ENCODE measurements around the gene VEGFC.

The VEGFC gene

GRCh38 chr4:176680668-176681180, 112.0 kb downstream of the VEGFC start:
- no peak for DNase-seq (ENCODE audit: low read depth)

- no peak for DNase-seq (ENCODE audit: low read depth)
Observed at GRCh38 chr4:176676901-176677300, 115.8 kb downstream of the VEGFC start.

GRCh38 chr4:176675810-176676209, 116.9 kb downstream of the VEGFC start:
- no peak for DNase-seq (ENCODE audit: low read depth)

- no peak for DNase-seq (ENCODE audit: low read depth)
Observed at GRCh38 chr4:176671532-176671931, 121.2 kb downstream of the VEGFC start.

GRCh38 chr4:176668324-176668723, 124.4 kb downstream of the VEGFC start:
- no peak for DNase-seq (ENCODE audit: low read depth)

GRCh38 chr4:176664964-176665363, 127.8 kb downstream of the VEGFC start:
- DNase-seq (ENCODE audit: low read depth): no peak

GRCh38 chr4:176660561-176660960, 132.2 kb downstream of the VEGFC start:
- no peak for DNase-seq (ENCODE audit: low read depth)

GRCh38 chr4:176656108-176656507, 136.6 kb downstream of the VEGFC start:
- DNase-seq (ENCODE audit: low read depth): no peak

GRCh38 chr4:176654565-176655216, 138.0 kb downstream of the VEGFC start:
- DNase-seq (ENCODE audit: low read depth): no peak

- no peak for DNase-seq (ENCODE audit: low read depth)
Observed at GRCh38 chr4:176653401-176654220, 139.1 kb downstream of the VEGFC start.

- no peak for DNase-seq (ENCODE audit: low read depth)
Observed at GRCh38 chr4:176646311-176646710, 146.4 kb downstream of the VEGFC start.

- no peak for DNase-seq (ENCODE audit: low read depth)
Observed at GRCh38 chr4:176645246-176645960, 147.3 kb downstream of the VEGFC start.

GRCh38 chr4:176642472-176642871, 150.2 kb downstream of the VEGFC start:
- no peak for DNase-seq (ENCODE audit: low read depth)

GRCh38 chr4:176641237-176641636, 151.5 kb downstream of the VEGFC start:
- DNase-seq (ENCODE audit: low read depth): no peak

GRCh38 chr4:176638992-176639391, 153.7 kb downstream of the VEGFC start:
- DNase-seq (ENCODE audit: low read depth): no peak

GRCh38 chr4:176636292-176636691, 156.4 kb downstream of the VEGFC start:
- DNase-seq (ENCODE audit: low read depth): no peak

GRCh38 chr4:176635372-176636261, 157.1 kb downstream of the VEGFC start:
- DNase-seq (ENCODE audit: low read depth): no peak
